Testis (tissue), 3 donors: ENCODE measurements around the gene ZFP57. TPM values are rescaled to one million over a fixed set of nuclear protein-coding genes. Genes with fewer than 3 reads are reported as not detected.

Source experiments
- DNase-seq: peaks from one replicate; pipeline ENCODE4 v3.0.0-alpha.2; 2019
- H3K27ac ChIP-seq, 2 donors: fragments of 200-600 bp; sonication (generic); one replicate each; pipeline ENCODE4 v1.5.1; 2019
- H3K27me3 ChIP-seq: fragments of 200-600 bp; sonication (generic); one replicate; pipeline ENCODE4 v1.5.1; 2019
- H3K36me3 ChIP-seq: fragments of 200-600 bp; sonication (generic); one replicate; pipeline ENCODE4 v1.5.1; 2017; ENCODE audit warnings: low read depth; ENCODE audit errors: missing control alignments
- H3K4me1 ChIP-seq: fragments of 200-600 bp; sonication (generic); one replicate; pipeline ENCODE4 v1.5.1; 2019
- H3K4me3 ChIP-seq, 2 donors: fragments of 200-600 bp; sonication (generic); one replicate each; pipeline ENCODE4 v1.5.1; 2017 to 2019
- H3K9me3 ChIP-seq: fragments of 200-600 bp; sonication (generic); one replicate; pipeline ENCODE4 v1.5.1; 2017
- CTCF ChIP-seq, 3 experiments: fragments of 450-650 bp in 2 of 3; fragments of 200-600 bp in 1 of 3; sonication (generic) in 1 of 3; IDR thresholded peaks; one replicate each; pipeline ENCODE4 v1.5.1; 2016 to 2019; ENCODE audit warnings: antibody characterized with exemption in 3 of 3, mild to moderate bottlenecking in 2 of 3, moderate library complexity in 1 of 3
- POLR2A ChIP-seq: fragments of 450-650 bp; IDR thresholded peaks from one replicate; pipeline ENCODE4 v1.6.1; 2017; ENCODE audit warnings: antibody characterized with exemption, mild to moderate bottlenecking, moderate library complexity
- WGBS, 2 donors: methylation state at CpG; one replicate each; pipeline ENCODE4 v1.1.5; 2018; 5-methylcytosine and 5-hydroxymethylcytosine counted together
- intact Hi-C: fragments of 100-400 bp; cut with DNase I; formaldehyde crosslinking; loops from one replicate; pipeline ENCODE4 v1.15.1; 2023; ENCODE audit warnings: low total_unique reads
- polyA plus RNA-seq: library from polyadenylated mRNA; stranded (reverse); fragments of 350-450 nt; fragmentation: Illumina TruSeq; extraction: RNeasy Lipid Tissue Mini Kit (QIAGEN cat#74804); gene quantifications from one replicate; pipeline ENCODE4 v1.2.3, GENCODE V29; 2014; ENCODE audit warnings: low read depth, low replicate concordance; ENCODE audit not compliant: insufficient read depth
- total RNA-seq, 2 donors: library from RNA; depleted of rRNA; stranded (reverse); fragments of >200 nt; gene quantifications; one replicate each; pipeline ENCODE4 v1.2.3, GENCODE V29; 2016

The ZFP57 gene
- total and polyA plus RNA-seq, 3 donors from 2014 or later: 0.91 to 1.6 (median 1.4) TPM

GRCh38 chr6:29724937-29725869, 44.3 kb upstream of the ZFP57 start:
- no peak overlapping the region for H3K4me3 ChIP-seq
- no peaks in the 10 kb centered on the region for H3K9me3 ChIP-seq
- H3K4me1 ChIP-seq: peaks cover 4% of the 10 kb centered on the region
- H3K36me3 ChIP-seq: no peaks in the 10 kb centered on the region
- no peaks in the 10 kb centered on the region for H3K27me3 ChIP-seq
- no peak overlapping the region for H3K27ac ChIP-seq
- no peak for TF ChIP-seq POLR2A
- no peak for TF ChIP-seq CTCF (IDR thresholded peaks at IDR 0.05)
- WGBS, 2 donors: 76 to 86% methylated on average over 6 to 11 of the region's 11 CpGs
- intact Hi-C loops: no loop called here
- no peak for DNase-seq

- no peaks in the 10 kb centered on the region for H3K36me3 ChIP-seq
- DNase-seq: peak; percentile 40
- peak overlapping the region; percentile 86 to 89 for H3K27ac ChIP-seq
- 8 to 14% methylated on average over 16 to 48 of the region's 76 CpGs for WGBS, 2 donors
- intact Hi-C loops: no loop called here
- TF ChIP-seq POLR2A (no peak), CTCF (IDR thresholded peaks at IDR 0.05) (no peak)
- H3K9me3 ChIP-seq: no peaks in the 10 kb centered on the region
- no peaks in the 10 kb centered on the region for H3K27me3 ChIP-seq
- H3K4me3 ChIP-seq: peak overlapping the region; percentile 81 to 85
- peaks cover 4% of the 10 kb centered on the region for H3K4me1 ChIP-seq
These were observed 43.0 kb upstream of the ZFP57 start for GRCh38 chr6:29723666-29724588.

GRCh38 chr6:29723262-29723665, 42.3 kb upstream of the ZFP57 start, which contains the start of gene HLA-F:
Gene HLA-F (plus strand): TSS chr6:29723434. CDS start chr6:29723464, 30 bp downstream.
- Histone ChIP-seq H3K27me3 (no peaks in the 10 kb centered on the region), H3K4me3 (peak within 1 kb of the TSS; percentile 81 to 85), H3K4me1 (peaks cover 4% of the 10 kb centered on the region), H3K9me3 (no peaks in the 10 kb centered on the region), H3K27ac (peak within 1 kb of the TSS; percentile 86 to 89), H3K36me3 (no peaks in the 10 kb centered on the region)
- intact Hi-C loops: no loop called here
- TF ChIP-seq POLR2A: no peak
- TF ChIP-seq CTCF (IDR thresholded peaks at IDR 0.05): no peak
- 0 to 1% methylated on average over 21 to 23 of the region's 26 CpGs for whole genome bisulfite sequencing, 2 donors
- DNase-seq: peak; percentile 91

- no peaks in the 10 kb centered on the region for H3K36me3 ChIP-seq
- no peak for DNase-seq
- intact Hi-C loops: no loop called here
- 35 to 55% methylated on average over 2 of the region's 2 CpGs for WGBS, 2 donors
- peaks cover 4% of the 10 kb centered on the region for H3K4me1 ChIP-seq
- no peak overlapping the region for H3K4me3 ChIP-seq
- H3K9me3 ChIP-seq: no peaks in the 10 kb centered on the region
- no peak overlapping the region for H3K27ac ChIP-seq
- TF ChIP-seq POLR2A (no peak), CTCF (IDR thresholded peaks at IDR 0.05) (no peak)
- H3K27me3 ChIP-seq: no peaks in the 10 kb centered on the region
These were observed 39.9 kb upstream of the ZFP57 start for GRCh38 chr6:29720863-29721262.
